ENCODE measurements around the gene PITRM1.

DNA sequence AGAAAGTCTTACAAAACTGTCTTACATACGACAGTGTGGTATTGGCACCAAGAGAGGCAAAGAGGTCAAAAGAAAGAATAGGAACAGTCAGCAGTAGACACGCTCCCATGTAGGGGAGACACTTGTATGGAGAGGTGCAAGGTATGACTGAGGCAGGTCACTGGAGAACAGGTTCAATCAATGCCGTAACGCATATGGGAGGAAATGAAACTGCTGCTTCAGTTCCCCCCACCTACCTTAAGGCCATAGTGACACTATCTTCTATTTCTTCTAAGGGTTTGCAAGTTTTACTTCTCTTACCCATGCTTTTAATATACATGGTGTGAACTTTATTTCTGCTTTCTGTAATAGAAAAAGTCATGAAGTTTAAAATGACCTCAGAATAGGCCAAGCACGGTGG, 5.5 kb upstream of the PITRM1 start:
- TF ChIP-seq, protein P1, sequence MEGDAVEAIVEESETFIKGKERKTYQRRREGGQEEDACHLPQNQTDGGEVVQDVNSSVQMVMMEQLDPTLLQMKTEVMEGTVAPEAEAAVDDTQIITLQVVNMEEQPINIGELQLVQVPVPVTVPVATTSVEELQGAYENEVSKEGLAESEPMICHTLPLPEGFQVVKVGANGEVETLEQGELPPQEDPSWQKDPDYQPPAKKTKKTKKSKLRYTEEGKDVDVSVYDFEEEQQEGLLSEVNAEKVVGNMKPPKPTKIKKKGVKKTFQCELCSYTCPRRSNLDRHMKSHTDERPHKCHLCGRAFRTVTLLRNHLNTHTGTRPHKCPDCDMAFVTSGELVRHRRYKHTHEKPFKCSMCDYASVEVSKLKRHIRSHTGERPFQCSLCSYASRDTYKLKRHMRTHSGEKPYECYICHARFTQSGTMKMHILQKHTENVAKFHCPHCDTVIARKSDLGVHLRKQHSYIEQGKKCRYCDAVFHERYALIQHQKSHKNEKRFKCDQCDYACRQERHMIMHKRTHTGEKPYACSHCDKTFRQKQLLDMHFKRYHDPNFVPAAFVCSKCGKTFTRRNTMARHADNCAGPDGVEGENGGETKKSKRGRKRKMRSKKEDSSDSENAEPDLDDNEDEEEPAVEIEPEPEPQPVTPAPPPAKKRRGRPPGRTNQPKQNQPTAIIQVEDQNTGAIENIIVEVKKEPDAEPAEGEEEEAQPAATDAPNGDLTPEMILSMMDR (IDR thresholded peaks at IDR 0.05): no peak
- TF ChIP-seq POLR2AphosphoS5 (IDR thresholded peaks at IDR 0.05) (no peak), POLR2A (IDR thresholded peaks at IDR 0.05) (no peak)
